Measurements from ENCODE around the gene SH3BP2. TPM values are rescaled to one million over a fixed set of nuclear protein-coding genes. Genes with fewer than 3 reads are reported as not detected.

SH3BP2 gene
- total RNA-seq, 1 donor from 2014 or later = 88.5 TPM

DNA sequence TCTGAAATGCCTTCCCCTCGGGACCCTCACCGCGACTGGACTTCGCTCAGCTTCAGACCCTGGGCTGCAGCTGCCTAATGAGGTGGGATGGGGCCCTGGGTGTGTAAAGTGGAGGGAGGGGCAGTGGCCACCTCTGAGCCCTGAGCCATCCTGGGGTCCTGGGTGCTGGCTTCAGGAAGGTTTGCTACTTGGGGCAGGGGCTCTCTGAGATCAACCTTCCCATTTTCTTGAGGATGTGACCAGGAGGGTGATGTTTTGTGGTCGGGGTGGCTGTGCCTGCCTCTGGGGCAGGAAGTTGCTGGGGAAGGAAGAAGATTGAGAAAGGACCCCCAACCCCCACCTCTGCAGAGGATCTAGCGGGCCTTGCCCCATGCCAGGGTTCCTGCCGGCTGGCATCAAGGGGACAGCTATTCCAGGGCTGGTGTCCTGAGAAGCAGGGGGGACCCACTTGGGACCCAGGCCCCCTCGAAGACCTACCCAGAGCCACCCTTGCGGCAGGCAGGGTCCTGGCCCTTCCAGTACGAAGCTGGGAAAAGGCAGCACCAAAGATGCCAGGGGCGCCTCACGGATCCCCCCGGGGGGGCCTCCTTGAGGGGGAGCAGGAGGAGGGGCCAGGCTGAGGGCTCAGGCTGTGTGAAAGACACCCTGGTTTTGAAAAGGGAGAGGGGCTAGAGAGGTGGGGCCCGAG is 6.5 kb downstream of the SH3BP2 start:
- Mint-ChIP-seq H3K36me3 (ENCODE audit: low read depth) (peaks cover 11% of the 10 kb centered on the region), H3K27me3 (no peaks in the 10 kb centered on the region), H3K9me3 (no peaks in the 10 kb centered on the region), H3K4me3 (peak overlapping the region; percentile 87), H3K4me1 (peaks cover 54% of the 10 kb centered on the region), H3K27ac (peak overlapping the region; percentile 92)
- intact Hi-C loops (cut with micrococcal nuclease) = loop anchor here (2.0 to 5.0 kb wide), 3 partner anchors 37 to 52 kb away; no protein-coding TSS in a partner anchor
- peak; percentile 68 for DNase-seq

DNA sequence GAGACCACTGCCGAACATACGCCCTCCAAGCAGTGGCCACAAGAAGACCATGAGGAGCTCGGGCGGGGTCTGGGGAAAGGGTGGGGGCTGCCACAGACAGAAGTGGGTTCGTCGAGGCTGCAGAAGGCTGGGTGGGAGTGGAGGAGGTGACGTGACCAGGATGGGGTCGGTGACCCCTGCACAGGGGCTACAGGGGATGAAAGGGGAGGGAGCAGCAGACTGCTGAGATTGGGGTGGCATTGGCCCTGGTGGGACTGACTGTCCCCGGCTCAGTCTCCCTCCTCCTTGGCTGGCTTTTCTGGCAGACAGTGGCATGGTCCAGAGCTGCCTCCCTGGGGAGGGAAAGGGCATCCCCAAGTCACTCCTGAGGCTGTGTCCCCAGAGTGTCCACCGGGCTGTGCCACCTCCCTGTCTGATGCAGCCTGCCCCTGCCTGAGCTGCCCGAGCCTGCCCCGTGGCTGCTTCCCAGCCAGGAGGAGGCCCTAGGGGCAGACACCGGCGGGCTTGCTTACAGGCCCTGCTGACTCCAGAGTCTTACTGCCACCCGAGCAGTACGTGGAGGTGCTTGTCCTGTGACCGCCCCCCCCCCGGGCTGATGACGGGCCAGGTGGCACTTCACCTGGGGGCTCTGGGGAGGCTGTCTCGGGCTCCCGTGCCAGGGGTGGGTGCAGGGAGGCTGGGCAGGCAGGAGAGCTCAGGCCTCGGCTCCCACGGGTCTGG is 7.2 kb downstream of the SH3BP2 start:
- peak overlapping the region; percentile 87 for H3K4me3 Mint-ChIP-seq
- no peaks in the 10 kb centered on the region for H3K27me3 Mint-ChIP-seq
- intact Hi-C loops (cut with micrococcal nuclease) = loop anchor here (2.0 to 5.0 kb wide), 3 partner anchors 38 to 53 kb away; no protein-coding TSS in a partner anchor
- H3K9me3 Mint-ChIP-seq = no peaks in the 10 kb centered on the region
- peaks cover 6% of the 10 kb centered on the region for H3K36me3 Mint-ChIP-seq (ENCODE audit: low read depth)
- H3K27ac Mint-ChIP-seq = peak overlapping the region; percentile 85
- peaks cover 48% of the 10 kb centered on the region for H3K4me1 Mint-ChIP-seq
- no peak for DNase-seq

DNA sequence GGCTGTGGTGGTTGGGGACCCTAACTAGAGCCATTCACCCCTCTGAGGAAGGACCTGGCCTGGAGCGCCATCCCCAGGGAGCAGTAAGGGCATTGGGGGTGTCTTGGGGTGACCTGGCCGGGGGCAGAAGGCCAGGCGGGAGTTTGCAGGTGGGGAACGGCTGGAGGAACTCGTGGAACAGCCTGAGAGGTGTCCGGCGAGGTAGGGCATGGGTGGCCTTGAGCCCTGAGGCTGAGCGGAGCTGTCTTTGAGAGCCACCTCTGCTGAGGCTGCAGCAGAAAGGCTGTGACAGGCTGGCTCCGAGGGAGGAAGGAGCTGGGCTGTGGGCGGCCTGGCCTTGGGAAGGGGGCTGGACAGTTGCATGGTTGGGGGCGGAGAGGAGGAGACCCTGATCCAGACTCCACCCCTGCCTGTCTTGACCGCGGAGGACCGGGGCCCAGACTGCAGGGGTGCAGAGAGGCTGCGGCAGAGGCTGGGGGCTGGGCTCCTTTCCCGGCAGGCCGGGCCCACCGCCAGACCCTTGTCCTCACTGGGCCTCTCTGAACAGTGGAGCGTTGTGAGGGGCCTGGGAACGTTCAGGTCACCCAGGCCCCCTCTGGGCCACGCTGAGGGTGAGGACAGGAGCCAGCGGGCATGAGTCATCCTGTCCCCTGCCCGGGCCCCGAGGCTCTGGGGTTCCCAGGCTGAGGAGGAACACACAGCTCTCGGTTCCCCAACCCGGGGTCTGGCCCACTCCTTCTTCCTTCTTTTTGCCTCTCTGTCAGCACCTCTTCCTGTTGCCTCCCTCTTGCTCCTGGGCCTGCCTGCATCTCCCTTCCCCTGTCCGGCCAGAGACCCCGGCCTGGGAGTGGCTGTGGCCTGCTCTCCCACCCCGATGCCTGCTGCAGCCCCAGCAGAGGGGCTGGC is 8.1 kb downstream of the SH3BP2 start:
- Mint-ChIP-seq H3K36me3 (ENCODE audit: low read depth) (peaks cover 8% of the 10 kb centered on the region), H3K27me3 (no peaks in the 10 kb centered on the region), H3K4me3 (peak overlapping the region; percentile 87), H3K9me3 (no peaks in the 10 kb centered on the region), H3K4me1 (peaks cover 47% of the 10 kb centered on the region), H3K27ac (peak overlapping the region; percentile 73)
- intact Hi-C loops (cut with micrococcal nuclease) = loop anchor here (1.0 kb wide), 1 partner anchor 11 kb away; no protein-coding TSS in a partner anchor
- peak; percentile 67 for DNase-seq

DNA sequence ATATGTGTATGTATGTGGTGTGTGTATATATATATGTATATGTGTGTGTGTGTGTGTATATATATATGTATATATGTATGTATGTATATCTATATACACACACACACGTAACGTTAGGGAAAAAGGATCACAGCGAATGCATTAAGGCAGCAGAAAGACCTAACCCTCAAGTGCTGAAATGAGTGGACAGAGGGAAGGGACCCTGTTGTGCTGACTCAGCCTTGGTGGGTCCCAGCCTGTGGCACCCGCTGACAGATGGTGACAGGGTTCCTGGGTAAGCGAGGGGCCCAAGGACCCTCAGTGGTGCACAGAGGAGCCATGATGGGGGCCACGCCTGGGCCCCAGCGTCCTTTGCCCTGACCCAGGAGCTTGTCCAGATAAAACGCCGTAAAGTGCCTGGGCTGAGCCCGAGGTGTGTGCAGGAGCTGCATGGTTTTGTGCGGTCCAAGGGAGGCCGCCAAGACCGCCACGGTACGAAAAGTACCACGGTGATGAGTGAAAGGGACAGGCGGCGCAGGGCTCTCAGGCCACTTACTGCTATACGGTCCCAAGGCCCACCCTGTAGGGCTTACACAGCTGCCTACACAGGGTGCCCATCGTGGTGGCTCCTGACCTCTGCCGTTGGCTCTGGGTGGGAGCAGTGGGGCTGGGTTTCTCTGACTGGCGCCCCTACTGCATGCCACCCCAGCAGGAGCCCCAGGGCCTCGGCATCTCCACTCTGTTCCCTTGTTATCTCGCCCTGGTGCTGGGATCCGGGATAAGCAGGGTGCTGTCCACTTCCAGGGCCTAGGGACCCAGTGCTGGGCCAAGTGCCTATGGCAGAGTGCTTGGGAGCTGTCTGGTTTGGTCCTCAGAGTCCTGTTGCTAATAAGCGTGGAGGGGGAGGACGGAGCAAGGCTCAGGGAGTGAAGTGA is 10.0 kb downstream of the SH3BP2 start:
- Mint-ChIP-seq H3K9me3 (no peaks in the 10 kb centered on the region), H3K4me1 (peaks cover 35% of the 10 kb centered on the region), H3K27me3 (no peaks in the 10 kb centered on the region), H3K36me3 (ENCODE audit: low read depth) (peaks cover 8% of the 10 kb centered on the region), H3K4me3 (no peak overlapping the region), H3K27ac (no peak overlapping the region)
- intact Hi-C loops (cut with micrococcal nuclease) = no loop called here
- no peak for DNase-seq

DNA sequence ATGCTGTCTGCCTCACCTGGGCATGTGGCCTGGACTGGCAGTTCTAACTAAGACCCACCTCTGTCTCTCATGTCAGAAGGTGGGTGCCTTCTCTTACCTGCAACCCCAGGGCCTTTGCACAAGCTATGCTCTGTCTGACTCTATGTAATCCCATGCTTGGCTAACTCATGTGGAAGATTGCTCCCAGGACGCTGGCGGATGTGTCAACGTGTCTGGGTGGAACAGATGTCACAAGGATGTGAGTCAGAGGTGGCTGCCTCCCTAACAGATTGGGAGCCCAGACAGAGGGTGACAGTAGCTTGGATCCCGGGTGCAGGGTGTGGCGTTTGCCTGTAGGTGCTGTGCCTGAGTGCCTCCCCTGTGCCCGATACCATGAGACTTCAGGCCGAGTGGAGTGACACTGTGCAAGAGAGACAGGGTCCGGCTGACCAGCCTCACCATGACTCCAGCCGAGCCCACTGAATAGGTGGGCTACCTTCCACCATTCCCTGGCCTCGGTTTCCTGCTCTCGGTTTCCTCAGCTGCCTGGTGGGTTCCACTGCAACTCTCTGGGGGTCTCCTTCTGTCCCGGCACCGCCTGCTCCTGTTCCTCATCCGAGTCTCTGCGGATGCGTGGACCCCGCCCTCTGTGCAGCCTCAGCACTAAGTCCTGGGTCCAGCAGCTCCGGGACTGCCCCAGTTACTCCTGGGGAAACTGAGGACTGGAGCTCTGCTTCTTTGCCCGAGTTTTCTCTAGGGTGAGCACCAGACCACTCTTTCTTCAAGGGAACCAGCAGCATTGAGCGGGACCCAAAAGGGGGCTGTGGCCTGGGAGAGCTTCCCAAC is 11.0 kb downstream of the SH3BP2 start:
- Mint-ChIP-seq H3K9me3 (no peaks in the 10 kb centered on the region), H3K36me3 (ENCODE audit: low read depth) (peaks cover 8% of the 10 kb centered on the region), H3K27me3 (no peaks in the 10 kb centered on the region), H3K4me1 (peaks cover 26% of the 10 kb centered on the region), H3K4me3 (no peak overlapping the region), H3K27ac (no peak overlapping the region)
- no peak for DNase-seq
- intact Hi-C loops (cut with micrococcal nuclease) = no loop called here

DNA sequence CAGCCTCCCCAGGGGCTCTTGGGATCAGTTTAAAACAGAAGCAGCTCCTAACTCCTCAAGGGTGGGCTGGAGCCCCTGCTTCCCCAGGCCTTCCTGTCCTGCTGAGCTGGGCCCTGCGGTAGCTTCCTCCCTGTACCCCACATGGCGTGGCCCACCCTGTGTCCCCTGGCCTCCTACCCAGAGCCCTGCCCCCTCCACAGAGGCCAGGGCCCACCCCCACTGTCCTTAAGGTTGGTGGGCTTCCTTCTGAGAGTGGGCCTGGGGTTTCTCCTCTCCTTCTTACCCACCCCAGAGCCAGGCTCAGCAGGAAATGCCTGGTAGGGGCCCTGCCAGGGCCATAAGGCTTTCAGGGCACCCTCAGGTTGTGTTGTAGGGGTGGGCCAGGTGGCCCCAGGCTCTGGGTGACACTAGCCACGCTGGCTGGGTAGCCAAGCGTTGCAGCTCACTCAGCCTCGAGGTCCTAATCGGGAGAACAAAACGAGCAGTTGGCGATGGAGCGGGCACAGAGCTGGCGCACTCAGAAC is 11.6 kb downstream of the SH3BP2 start:
- Mint-ChIP-seq H3K27ac (no peak overlapping the region), H3K27me3 (no peaks in the 10 kb centered on the region), H3K36me3 (ENCODE audit: low read depth) (peaks cover 6% of the 10 kb centered on the region), H3K4me1 (peaks cover 21% of the 10 kb centered on the region), H3K4me3 (no peak overlapping the region), H3K9me3 (no peaks in the 10 kb centered on the region)
- intact Hi-C loops (cut with micrococcal nuclease) = no loop called here
- no peak for DNase-seq

DNA sequence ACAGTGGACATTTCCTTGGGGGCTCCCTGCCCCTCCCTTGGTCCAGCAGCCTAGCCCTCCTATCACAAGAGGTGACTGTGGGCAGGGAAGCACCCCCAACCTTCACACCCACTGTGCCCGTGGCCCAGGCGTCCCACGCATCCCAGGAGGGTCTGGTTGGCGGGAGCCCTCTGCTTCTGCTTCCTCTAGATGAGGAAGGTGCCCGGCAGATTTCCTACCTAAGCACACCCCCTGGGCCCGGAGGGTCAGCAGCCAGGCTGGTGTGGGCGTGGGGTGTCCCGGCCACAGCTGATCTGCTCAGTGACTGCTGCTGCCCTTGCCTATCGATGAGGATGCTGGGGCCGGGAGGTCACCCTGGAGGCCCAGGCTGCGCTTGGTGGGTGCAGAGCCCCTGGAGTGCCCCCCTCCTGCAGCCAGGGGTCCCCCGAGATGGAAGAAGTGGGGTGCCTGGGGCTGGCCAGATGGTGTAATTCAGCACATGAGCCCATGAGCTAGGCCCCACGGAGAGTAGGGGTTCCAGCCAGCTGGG is 12.2 kb downstream of the SH3BP2 start:
- no peak overlapping the region for H3K4me3 Mint-ChIP-seq
- no peak overlapping the region for H3K27ac Mint-ChIP-seq
- intact Hi-C loops (cut with micrococcal nuclease) = no loop called here
- peaks cover 6% of the 10 kb centered on the region for H3K36me3 Mint-ChIP-seq (ENCODE audit: low read depth)
- no peak for DNase-seq
- no peaks in the 10 kb centered on the region for H3K27me3 Mint-ChIP-seq
- H3K9me3 Mint-ChIP-seq = no peaks in the 10 kb centered on the region
- H3K4me1 Mint-ChIP-seq = peaks cover 22% of the 10 kb centered on the region

DNA sequence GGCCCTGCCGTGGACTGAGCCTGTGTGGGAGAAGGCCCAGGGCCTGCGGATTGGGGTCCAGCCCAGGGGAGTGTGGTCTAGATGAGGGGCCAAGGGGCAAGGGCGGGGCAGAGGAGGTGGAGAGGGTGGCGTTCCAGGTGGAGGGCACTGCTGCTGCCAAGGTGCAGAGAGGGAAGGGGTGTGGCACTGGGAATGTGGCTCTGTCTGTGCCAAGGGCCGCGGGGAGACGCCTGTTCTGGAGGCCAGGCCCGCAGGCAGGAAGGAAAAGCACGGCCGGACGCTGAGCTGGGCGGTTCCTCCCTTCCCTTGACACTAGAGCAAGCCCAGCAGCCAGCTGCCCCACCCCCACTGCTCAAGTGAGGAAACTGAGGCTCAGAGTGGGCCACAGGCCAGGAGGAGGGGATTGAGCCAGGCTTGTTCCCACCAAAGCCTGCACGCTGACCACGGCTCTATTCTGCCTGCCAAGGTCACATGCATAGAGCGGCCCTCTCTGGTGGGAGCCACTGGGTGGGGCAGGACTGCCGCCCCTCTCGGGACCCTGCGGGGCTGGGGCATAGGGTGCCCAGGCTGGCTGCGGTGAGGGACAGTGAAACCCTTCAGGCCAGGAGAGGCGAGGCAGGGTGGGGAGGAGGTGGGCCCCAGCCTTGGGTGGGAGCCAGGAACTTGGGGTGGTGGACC is 13.0 kb downstream of the SH3BP2 start:
- intact Hi-C loops (cut with micrococcal nuclease) = no loop called here
- Mint-ChIP-seq H3K4me1 (peaks cover 21% of the 10 kb centered on the region), H3K27ac (no peak overlapping the region), H3K4me3 (no peak overlapping the region), H3K27me3 (no peaks in the 10 kb centered on the region), H3K9me3 (no peaks in the 10 kb centered on the region), H3K36me3 (ENCODE audit: low read depth) (peaks cover 6% of the 10 kb centered on the region)
- no peak for DNase-seq

DNA sequence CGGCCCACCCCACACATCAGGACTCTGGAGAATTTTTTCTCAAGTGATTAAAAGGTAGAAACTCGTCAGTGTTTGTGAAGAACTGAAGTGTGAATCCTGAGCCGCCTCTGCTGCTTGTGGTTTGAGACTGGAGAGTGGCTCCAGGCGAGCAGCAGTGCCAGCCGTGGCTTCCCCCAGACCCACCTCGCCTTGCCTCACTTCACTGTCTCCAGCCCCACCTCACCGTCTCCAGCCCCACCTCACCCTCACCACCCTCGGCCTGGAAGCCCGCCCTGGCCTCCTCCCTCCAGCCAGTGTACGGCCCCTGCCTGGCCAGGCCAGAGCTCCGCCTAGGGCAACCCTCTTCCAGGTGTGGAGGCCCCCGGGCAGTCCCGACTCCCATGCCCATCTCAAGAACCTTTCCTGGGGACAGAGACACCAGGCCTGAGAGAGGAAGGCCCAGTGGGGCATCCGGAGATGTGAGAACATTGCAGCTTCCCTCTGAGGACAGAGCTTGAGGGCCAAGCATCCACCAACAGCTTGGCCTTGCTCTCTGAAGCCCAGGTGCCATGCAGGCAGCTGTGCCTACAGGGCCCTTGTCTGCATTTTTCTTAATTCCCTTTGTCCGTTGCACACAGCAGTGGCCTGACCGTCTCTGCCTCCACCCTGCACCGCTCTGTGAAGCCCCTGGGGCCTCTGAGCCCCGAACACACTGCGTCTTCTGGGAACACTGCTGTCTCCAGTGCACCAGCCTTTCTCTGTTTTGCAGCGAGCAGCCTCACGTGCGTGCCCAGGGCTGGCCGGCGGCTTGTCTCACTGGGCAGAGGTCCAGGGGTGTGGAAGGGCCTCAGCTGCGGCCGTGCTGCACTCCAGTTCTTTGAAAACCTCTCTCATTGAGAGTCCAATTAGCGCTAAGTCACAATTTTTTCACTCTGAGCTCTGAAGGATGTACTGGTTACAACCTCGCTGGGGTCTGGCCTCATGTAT is 13.8 kb downstream of the SH3BP2 start:
- H3K36me3 Mint-ChIP-seq (ENCODE audit: low read depth) = peaks cover 4% of the 10 kb centered on the region
- H3K4me3 Mint-ChIP-seq = no peak overlapping the region
- no peaks in the 10 kb centered on the region for H3K9me3 Mint-ChIP-seq
- intact Hi-C loops (cut with micrococcal nuclease) = no loop called here
- DNase-seq = no peak
- H3K27ac Mint-ChIP-seq = no peak overlapping the region
- no peaks in the 10 kb centered on the region for H3K27me3 Mint-ChIP-seq
- peaks cover 21% of the 10 kb centered on the region for H3K4me1 Mint-ChIP-seq

DNA sequence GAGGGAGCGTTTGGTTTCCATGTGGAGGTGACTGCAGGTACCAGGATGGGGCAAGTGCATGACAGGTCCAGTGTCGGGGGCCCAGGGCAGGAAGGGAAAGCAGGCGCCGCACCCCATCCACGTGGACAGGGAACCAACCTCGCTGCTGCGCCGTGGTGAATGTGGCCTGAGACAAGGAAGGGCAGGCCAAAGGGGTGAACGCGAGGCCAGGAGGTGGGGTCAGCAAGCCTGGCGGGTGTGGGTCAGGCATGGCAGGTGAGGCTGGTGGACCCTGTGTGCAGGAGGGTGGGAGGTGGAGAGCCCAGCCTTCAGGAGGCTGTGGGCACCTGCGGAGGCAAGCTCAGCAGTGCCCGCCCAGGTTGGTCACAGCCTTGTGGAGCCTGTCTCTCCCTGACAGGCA is 14.7 kb downstream of the SH3BP2 start:
- Mint-ChIP-seq H3K4me1 (peaks cover 20% of the 10 kb centered on the region), H3K9me3 (no peaks in the 10 kb centered on the region), H3K27me3 (no peaks in the 10 kb centered on the region), H3K4me3 (no peak overlapping the region), H3K27ac (no peak overlapping the region), H3K36me3 (ENCODE audit: low read depth) (peaks cover 7% of the 10 kb centered on the region)
- DNase-seq = no peak
- intact Hi-C loops (cut with micrococcal nuclease) = no loop called here

DNA sequence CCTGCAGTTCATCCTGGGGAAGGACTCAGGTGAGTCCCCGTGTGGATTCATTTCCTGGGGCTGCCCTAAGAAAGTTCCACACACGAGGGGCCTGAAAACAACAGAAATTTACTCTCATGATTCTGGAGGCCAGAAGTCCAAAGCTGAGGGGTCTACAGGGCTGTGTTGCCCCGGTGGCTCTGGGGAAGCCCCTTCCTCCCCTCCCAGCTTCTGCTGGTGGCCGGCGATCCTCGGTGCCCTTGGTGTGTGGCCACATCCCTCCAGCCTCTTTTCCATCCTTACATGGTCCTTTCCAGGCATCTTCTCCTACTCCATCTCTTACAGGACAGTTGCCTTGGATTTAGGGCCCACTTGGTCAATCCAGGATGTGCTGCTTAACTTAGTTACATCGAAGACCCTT is 15.1 kb downstream of the SH3BP2 start:
- Mint-ChIP-seq H3K4me1 (peaks cover 24% of the 10 kb centered on the region), H3K36me3 (ENCODE audit: low read depth) (peaks cover 11% of the 10 kb centered on the region), H3K27ac (no peak overlapping the region), H3K9me3 (no peaks in the 10 kb centered on the region), H3K4me3 (no peak overlapping the region), H3K27me3 (no peaks in the 10 kb centered on the region)
- intact Hi-C loops (cut with micrococcal nuclease) = no loop called here
- no peak for DNase-seq

All from activated CD4-positive, alpha-beta T cell treated with anti-CD3 and anti-CD28 coated beads, Interleukin-2, amount 10 ng/mL, durations not matched to agents 24 days and 14 days (primary cell).